ENCODE data around the gene FRMD5.
"Not testable (repeated sequence)": the region's sequence is repeated elsewhere in the genome, so short reads cannot be mapped to it uniquely, and the experiment has no call there.

The FRMD5 gene

DNA sequence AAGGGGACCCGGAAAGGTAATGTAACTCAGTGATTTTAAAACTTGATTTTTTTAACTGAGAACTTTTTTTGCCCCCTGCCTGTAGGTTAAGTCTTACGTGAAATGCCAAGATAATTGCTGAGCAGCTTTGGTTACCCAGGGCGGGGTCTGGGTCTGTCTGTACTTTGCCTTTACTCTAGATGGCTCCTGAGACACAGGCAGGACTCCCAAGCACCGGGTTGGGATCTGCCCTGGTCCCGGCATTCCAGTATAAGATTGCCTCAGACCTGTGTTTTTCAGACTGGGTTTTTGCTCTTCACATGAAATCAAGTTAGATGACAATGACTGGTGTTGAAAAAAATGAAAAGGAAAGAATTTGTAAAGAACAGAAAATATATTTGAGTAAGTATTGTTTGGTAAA lies 328.0 kb downstream of the FRMD5 start:
- no peak for DNase-seq (ENCODE audit: low read depth in 3 of 3, low spot score in 1 of 3)

- not testable (repeated sequence) for DNase-seq (ENCODE audit: low read depth in 3 of 3, low spot score in 1 of 3)
Measured at GRCh38 chr15:43866636-43867035, 328.4 kb downstream of the FRMD5 start.

DNA sequence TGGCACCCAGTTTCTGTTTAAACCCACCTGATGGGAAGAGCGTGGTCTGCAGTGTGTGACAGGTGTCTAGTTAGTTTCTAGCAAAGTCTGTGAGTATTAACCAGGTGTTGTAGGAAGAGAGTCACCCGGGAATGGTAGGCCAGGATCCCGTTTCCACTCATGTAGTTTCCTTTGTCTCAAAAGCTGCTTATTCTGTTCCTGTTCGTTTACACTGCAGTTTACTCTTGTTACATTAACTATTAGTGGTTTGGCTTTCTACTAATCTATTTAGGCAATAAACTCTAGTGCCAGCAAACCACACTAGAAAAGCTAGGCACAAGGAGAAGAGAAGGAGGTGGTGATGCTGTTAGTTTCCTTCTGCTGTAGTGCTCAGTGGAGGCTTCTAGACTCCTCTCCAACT lies 335.5 kb downstream of the FRMD5 start:
- no peak for DNase-seq (ENCODE audit: low read depth in 3 of 3, low spot score in 1 of 3)

DNA sequence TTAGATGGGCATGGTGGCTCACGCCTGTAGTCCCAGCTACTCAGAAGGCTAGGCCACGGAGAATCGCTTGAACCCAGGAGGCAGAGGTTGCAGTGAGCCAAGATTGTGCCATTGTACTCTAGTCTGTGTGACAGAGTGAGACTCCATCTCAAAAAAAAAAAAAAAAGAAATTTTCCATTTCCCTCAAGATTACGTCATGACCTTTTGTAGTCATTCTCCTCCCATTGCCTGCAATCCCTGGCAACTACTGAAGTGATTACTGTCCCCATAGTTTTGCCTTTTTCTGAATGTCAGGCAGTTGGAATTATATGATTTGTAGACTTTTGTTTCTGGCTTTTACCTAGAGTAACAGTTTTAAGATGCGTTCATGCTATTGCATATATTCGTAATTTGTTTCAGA lies 340.3 kb downstream of the FRMD5 start:
- DNase-seq (ENCODE audit: low read depth in 3 of 3, low spot score in 1 of 3) = no peak

- no peak for DNase-seq (ENCODE audit: low read depth in 3 of 3, low spot score in 1 of 3)
Measured at GRCh38 chr15:43852607-43853006, 342.5 kb downstream of the FRMD5 start.

DNA sequence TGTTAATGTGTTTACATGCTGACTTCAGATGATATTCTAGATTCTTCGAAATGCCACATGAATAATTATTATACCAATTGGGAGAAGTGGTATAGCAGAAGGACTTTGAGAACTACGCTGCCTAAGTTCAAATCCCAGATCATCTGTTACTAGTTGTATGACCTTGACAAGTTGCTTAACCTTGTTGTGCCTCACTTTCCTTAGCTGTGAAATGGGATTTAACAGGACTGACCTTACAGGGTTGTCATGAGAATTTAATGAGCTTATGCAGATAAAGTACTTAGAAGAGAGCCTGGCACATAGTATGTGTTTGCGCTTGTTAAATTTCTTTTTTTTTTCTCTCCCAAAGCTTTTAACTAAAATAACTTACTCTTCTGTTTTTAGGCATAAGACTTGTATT lies 343.8 kb downstream of the FRMD5 start:
- DNase-seq (ENCODE audit: low read depth in 3 of 3, low spot score in 1 of 3) = no peak

- DNase-seq (ENCODE audit: low read depth in 3 of 3, low spot score in 1 of 3) = no peak
Measured at GRCh38 chr15:43845421-43845820, 349.6 kb downstream of the FRMD5 start.

GRCh38 chr15:43832485-43832884 lies 362.6 kb downstream of the FRMD5 start:
- not testable (repeated sequence) for DNase-seq (ENCODE audit: low read depth in 3 of 3, low spot score in 1 of 3)

DNA sequence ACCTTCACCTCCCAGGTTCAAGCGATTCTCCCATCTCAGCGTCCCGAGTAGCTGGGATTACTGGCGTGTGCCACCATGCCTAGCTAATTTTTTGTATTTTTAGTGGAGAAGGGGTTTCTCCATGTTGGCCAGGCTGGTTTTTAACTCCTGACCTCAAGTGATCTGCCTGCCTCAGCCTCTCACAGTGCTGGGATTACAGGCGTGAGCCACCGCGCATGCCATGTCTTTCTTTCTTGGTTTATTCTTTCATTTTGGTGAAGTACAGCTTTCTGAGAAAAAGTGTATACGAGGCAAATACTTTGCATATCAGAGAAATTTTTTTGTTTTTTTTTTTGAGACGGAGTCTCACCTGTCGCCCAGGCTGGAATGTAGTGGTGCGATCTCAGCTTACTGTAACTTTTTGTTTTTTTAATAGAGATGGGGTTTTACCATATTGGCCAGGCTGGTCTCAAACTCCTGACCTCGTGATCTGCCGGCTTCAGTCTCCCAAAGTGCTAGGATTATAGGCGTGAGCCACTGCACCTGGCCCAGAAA lies 363.5 kb downstream of the FRMD5 start:
- DNase-seq (ENCODE audit: low read depth in 3 of 3, low spot score in 1 of 3) = not testable (repeated sequence)

DNA sequence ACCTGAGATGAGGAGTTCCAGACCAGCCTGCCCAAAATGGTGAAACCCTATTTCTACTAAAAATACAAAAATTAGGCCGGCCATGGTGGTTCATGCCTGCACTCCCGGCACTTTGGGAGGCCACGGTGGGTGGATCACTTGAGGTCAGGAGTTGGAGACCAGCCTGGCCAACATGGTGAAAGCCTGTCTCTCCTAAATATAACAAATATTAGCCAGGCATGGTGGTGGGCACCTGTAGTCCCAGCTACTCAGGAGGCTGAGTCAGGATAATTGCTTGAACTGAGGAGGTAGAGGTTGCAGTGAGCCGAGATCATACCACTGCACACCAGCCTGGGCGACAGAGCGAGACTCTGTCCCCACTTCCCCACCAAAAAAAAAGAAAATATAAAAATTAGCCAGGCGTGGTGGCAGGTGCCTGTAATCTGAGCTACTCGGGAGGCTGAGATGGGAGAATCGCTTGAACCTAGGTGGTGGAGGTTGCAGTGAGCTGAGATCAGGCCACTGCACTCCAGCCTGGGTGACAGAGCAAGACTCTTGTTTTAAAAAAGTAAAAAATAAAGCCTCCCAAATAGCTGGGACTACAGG lies 364.3 kb downstream of the FRMD5 start:
- not testable (repeated sequence) for DNase-seq (ENCODE audit: low read depth in 3 of 3, low spot score in 1 of 3)

DNA sequence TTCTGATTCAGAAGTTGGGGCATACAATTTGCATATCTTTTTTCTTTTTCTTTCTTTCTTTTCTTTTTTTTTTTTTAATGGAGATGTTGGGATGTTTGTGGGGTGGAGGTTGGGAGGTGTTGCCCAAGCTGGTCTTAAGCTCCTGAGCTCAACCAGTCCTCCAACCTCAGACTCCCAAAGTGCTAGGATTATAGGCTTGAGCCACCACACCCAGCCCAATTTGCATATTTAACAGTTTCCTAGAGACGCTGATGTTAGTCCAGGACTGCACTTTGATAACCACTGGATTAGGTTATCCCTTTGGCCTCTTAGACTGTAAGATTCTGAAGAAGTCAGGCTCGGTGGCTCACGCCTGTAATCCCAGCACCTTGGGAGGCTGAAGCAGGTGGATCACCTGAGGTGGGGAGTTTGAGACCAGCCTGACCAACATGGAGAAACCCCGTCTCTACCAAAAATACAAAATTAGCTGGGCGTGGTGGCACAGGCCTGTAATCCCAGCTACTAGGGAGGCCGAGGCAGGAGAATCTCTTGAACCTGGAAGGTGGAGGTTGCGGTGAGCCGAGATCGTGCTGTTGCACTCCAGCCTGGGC lies 365.0 kb downstream of the FRMD5 start:
- DNase-seq (ENCODE audit: low read depth in 3 of 3, low spot score in 1 of 3) = not testable (repeated sequence)

GRCh38 chr15:43828061-43828657 lies 366.9 kb downstream of the FRMD5 start:
- no peak for DNase-seq (ENCODE audit: low read depth in 3 of 3, low spot score in 1 of 3)

GRCh38 chr15:43826508-43827341 lies 368.3 kb downstream of the FRMD5 start, which contains the start of gene WDR76:
TSS of gene WDR76 (plus strand) at chr15:43827002. CDS start at chr15:43827033, 31 bp downstream.
- peak; percentile 22 to 50 (median 23) for DNase-seq (ENCODE audit: low read depth in 3 of 3, low spot score in 1 of 3)

GRCh38 chr15:43826029-43826507 lies 369.0 kb downstream of the FRMD5 start:
- no peak for DNase-seq (ENCODE audit: low read depth in 3 of 3, low spot score in 1 of 3)

- DNase-seq (ENCODE audit: low read depth in 3 of 3, low spot score in 1 of 3) = not testable (repeated sequence)
Measured at GRCh38 chr15:43825305-43825704, 369.8 kb downstream of the FRMD5 start.

DNA sequence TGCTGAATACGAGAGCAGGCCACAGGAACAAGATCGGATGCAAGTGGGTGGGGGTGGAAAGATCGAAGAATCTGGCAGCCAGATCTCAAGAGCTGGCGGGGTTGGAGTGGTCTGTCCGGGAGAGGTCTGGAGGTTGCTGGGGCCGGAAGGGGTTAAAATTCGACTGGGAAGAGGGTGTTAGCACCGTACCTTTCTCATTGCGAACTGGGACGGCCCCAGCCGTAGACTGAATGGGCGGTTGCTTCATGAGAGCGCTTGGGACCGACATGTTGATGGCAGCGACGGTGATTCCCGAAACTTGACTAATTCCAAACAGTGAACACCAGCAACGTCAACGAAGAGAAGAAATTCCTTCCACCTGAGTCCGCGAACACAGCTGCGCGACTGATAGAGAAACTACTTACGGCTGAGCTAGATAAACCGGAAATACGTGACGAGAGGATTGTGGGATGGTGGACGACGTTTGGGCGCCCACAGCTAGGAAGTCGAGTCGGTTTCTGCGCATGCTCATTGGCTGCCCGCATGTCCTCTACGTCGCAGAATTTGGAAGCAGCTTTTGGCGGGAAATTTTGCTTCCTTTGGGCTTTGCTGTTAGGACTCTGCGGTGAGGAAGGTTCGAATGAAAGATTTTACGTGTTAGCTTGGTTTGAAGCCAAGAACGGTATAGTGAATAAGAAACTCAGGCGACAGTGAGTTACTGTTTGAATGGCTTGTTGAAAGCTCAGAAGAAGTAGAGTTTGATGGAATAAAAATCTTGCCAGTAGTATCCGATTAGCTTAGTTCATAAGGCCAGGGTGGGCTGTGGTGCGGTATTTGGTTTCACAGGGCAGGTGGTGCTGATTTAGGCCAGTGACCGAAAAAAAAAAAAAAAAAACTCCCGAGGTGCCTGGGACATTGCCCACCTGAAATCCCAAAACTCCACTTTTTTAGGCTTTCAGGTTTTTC lies 370.5 kb downstream of the FRMD5 start, which contains the start of gene MFAP1:
MFAP1 (minus strand) TSS at position 389 of the 945 bp plus-strand sequence; CDS start at position 268, 121 bp downstream.
- DNase-seq (ENCODE audit: low read depth in 3 of 3, low spot score in 1 of 3) = peak; percentile 69 to 85 (median 80)

DNA sequence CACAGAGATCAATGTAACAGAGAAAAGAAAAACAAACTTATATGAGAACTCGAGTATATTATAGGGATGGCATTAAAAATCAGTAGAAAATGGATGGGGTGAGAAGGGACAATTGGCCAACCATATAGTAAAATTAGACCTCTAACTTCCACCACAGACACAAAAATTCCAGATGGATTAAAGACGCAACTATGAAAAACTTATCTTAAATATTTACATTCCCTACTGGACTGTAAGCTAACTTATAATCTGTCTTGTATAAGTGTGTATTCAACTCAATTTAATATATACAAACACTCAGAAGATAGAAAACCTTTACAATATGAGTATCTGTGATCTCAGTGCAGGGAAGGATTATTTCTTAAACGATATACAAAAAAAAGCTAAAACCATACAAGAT lies 373.6 kb downstream of the FRMD5 start:
- no peak for DNase-seq (ENCODE audit: low read depth in 3 of 3, low spot score in 1 of 3)
